Astrocyte of the spinal cord (primary cell): ENCODE measurements around the gene SAMD14.
A peak's percentile ranks its signal among the peaks of the same experiment; 100 is the strongest.

Experiments
- DNase-seq: peaks from one replicate; pipeline ENCODE4 v3.0.0; 2011; ENCODE audit warnings: low read depth, low spot score
- H3K4me3 ChIP-seq: 2 replicates; pipeline ENCODE4 v1.5.1; 2011; ENCODE audit warnings: low read depth, mild to moderate bottlenecking, low read length, moderate library complexity
- CTCF ChIP-seq: IDR thresholded peaks from 2 replicates; pipeline ENCODE4 v1.5.1; 2012; ENCODE audit warnings: low read depth, mild to moderate bottlenecking, low read length, inconsistent platforms
- in situ Hi-C: cut with HindIII; loops from 2 replicates; pipeline ENCODE4 v1.10.0; 2017; ENCODE audit warnings: low sequenced_read_pairs

The SAMD14 gene

GRCh38 chr17:50128441-50129352 is 1.3 kb downstream of the SAMD14 start:
- no peak for TF ChIP-seq CTCF
- H3K4me3 ChIP-seq, result peak overlapping the region; percentile 52
- in situ Hi-C loops, result no loop called here
- DNase-seq, result peak; percentile 19

GRCh38 chr17:50127697-50128361 is 2.1 kb downstream of the SAMD14 start:
- no peak overlapping the region for H3K4me3 ChIP-seq
- in situ Hi-C loops, result no loop called here
- no peak for TF ChIP-seq CTCF
- DNase-seq, result no peak

GRCh38 chr17:50125420-50125997 is 4.5 kb downstream of the SAMD14 start:
- H3K4me3 ChIP-seq, result no peak overlapping the region
- in situ Hi-C loops, result no loop called here
- DNase-seq, result no peak
- TF ChIP-seq CTCF, result no peak

GRCh38 chr17:50123649-50124349 is 6.2 kb downstream of the SAMD14 start:
- peak; percentile 61 for DNase-seq
- no peak overlapping the region for H3K4me3 ChIP-seq
- no peak for TF ChIP-seq CTCF
- in situ Hi-C loops, result no loop called here

- H3K4me3 ChIP-seq, result no peak overlapping the region
- no peak for DNase-seq
- in situ Hi-C loops, result no loop called here
- no peak for TF ChIP-seq CTCF
Measured at GRCh38 chr17:50122945-50123344, 7.0 kb downstream of the SAMD14 start.
